Amniotic epithelial cell (primary cell): ENCODE results near the gene RMI1.
A peak's percentile ranks its signal among the peaks of the same experiment; 100 is the strongest.

Experiments used
- DNase-seq: peaks from one replicate; pipeline ENCODE4 v3.0.0-alpha.2; 2010; ENCODE audit warnings: low read depth

Gene RMI1

GRCh38 chr9:83969602-83970001 lies 11.0 kb upstream of the RMI1 start:
- no peak for DNase-seq

- DNase-seq, result no peak
Observed at GRCh38 chr9:83971485-83971884, 9.1 kb upstream of the RMI1 start.

DNA sequence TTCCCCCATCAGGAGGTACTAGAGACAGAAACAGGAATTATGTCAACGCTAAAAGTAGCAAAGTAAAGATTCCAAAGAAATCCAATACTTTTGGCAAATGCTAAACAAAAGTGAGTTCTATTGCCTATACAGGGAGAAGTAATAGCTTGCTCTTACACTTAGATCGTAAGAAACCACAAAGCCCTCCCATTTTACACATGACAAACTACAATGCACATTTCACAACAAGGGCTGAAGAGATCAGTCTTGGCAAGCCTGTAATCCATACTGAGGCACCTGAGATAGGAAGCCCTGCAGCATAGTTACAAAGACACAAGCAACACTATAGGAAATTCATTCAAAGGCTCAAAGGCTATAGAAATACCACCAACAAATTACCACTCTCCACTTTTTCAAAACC lies 8.3 kb upstream of the RMI1 start:
- peak; percentile 61 for DNase-seq

- DNase-seq, result no peak
Observed at GRCh38 chr9:83975300-83975699, 5.3 kb upstream of the RMI1 start.

DNA sequence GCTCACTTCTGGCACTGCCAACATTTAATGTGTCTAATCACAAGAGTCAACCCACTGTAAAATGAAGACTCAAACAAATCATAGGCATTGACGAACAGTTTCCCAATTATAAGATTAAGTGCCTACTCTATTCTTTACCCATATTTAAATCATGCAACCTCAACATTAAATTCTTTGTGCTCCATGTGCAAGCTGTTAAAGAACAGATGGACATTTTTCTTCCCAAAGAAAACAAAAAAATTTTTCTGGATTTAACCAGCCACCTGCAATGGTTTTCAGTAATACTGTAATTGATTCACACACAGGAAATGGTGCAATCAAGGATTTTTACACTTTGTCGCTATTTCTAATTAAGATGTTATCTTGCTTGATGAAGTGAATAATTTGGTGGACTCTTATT lies 4.2 kb upstream of the RMI1 start:
- DNase-seq, result no peak

- DNase-seq, result no peak
Observed at GRCh38 chr9:83977196-83977595, 3.4 kb upstream of the RMI1 start.

DNA sequence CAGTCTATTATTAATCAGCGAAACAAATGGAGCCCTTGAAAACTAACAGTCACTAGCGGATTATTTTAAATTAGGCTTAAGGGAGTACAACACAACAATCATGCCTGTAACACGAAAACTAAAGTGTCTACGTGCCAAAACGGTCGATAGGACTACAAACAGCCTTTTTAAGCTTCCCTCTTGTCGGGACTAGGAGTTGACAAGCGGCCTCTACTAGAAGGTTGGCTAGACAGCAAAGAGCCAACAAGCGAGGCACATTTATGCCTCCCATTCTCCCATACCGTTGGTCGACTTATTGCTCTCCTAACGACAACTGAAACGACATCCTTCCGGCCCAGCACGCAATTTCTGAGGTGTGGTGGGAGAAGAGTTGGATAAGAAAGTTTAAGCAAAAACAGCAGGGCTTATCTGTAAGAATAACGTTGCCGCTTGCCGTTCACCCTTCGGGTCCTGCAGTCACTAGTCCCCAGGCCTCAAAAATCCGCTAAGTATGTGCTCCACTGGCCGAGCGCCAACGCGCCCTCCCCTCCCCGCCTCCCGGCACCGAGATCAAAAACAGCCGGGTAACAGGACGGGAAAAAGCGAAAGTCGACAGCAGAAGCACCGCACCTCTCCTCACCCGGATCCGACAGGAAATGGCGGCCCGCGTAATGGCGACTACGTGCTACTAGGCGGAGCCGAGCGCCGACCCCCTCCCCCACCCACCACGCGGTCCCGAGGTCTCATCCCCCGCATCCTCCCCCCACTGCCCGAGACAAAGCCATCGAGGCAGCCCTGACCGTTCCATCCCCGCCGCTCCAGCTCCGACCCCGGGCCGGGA lies 1.4 kb upstream of the RMI1 start:
- peak; percentile 77 for DNase-seq

DNA sequence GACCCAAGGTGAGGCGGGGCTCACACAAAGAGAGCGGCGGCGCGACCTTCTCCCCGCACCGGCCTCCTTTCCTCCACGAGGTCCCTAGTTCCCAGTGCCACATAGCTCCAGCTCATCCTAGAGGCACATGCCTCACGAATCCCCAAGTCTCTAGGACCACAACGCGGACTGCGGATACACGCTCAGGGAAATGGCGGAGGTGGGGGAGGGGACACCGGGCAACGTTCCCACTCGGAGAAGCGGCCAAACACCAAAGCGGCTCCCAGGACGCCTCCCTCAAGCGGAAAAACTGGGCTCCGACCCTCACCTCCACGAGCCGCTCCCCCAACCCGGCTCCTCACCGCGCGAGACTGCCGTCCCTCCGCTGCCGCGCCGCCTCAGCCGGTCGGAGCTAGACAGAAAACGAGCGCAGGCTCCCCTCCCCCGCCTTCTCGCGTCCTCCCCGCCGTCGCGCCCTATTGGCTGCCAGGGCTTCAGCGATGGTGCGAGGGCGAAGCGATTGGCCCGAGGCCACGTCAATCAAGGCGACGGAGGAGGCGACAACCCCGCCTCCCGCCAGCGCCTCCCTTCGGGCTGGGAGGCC lies 702 bp upstream of the RMI1 start, which contains the start of gene HNRNPK:
Gene HNRNPK (minus strand): TSS at position 404 of the 583 bp plus-strand sequence. CDS start 1,963 bp downstream, outside the sequence.
- DNase-seq, result peak; percentile 96

DNA sequence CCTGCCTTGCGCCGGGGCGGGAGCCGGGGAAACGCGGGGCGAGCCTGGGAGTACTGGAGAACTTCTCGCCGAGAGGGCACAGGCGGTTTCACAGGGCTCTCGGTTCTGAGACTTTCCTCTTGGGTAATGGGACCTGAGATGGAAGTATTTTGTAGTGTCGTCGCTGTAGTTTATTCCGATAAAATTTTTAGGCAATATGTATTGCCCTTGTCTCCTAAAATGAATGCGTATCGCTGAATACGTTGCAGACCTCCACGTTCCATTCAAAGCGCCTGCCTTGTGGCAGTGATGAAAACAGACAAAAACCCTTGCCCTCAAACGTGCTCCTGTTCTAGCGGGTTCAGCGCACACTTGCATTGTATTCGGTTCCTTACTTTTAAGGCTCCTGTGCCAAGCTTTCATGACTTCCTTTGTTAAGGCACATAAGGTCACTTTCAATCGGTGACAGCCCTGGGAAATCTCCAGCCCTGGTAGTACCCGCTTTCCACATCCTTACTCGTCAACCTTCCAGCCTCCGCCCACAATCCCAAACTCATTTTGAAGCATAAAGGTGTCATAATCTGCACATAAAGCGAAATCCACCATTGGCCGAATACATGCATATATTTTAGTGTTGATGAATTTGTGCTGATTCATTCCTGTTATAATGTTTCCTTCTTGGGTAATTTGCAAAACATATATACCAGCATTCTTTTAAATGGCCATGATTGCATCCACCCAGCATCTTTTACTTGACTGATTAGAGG lies 694 bp downstream of the RMI1 start:
- DNase-seq, result peak; percentile 40

DNA sequence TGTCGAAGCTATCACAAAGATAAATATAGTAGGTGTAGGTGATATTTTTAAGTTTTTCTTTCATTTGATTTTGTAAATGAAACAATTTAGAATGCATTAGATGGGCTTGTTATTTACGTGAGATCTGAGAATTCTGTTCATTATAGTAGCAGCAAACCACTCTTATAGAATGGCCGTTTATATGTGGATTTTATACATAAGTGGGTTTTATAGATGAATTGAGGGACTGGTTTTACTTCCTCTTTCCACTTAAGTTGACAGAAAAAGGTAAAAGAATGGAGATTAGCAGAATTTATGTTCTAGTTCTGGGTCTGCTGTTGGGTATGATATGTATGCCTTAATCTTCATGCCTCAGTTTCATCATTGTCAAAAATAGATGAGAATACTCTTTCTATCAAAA lies 5.6 kb downstream of the RMI1 start:
- DNase-seq, result no peak

DNA sequence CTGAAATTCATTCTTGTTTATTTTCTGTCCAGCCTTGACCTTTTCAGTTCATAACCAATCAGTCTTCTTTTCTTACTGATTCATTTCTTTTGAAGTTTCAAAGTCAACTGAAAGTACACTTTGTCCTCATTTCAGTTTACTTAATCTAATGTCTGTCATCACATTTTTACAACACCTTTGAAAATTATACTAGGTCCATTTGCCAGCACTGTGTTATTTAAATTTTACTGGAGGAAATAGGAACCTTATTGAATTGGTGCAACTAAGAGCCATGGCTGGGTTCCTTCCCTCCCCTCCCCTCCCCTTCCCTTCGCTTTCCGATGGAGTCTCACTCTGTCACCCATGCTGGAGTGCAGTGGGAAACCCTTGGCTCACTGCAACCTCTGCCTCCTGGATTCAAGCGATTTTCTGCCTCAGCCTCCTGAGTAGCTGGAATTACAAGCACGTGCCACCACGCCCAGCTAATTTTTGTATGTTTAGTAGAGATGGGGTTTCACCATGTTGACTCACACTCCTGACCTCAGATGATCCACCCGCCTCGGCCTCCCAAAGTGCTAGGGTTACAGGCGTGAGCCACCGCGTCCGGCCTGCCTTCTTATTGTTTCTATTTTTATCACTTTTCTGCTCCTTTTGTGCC lies 6.3 kb downstream of the RMI1 start:
- DNase-seq, result peak; percentile 30

DNA sequence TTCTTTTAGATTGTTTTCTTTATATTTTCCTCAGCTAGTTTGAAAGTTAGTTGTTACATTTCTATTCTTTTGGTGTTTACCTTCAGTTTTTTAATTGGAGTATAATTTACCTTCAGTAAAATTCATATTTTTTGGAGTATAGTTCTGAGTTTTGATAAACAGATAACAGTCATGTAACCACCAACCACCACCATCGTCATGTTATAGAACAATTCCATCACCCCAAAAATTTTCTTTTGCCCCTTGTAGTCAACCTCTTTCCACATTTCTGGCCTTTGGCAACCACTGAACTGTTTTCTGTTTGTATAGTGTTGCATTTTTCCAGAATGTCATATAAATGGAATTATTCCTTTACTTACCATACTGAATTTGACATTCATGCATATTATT lies 6.8 kb downstream of the RMI1 start:
- DNase-seq, result no peak

GRCh38 chr9:83988411-83988810 lies 7.8 kb downstream of the RMI1 start:
- DNase-seq, result no peak

DNA sequence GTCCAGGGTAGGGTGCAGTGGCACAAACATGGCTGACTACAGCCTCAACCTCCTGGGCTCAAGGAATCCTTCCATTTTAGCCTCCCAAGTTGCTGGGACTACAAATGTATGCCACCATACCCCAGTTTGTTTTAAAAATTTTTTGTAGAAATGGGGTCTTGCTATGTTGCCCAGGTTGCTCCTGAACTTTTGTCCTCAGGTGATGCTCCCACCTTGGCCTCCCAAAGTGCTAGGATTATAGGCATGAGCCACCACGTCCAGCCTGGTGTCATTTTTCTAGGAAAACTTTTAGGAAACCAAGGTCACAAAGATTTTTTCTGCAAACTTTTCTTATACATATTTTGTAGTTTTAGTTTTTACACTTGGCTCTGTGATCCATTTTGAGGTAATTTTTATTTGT lies 10.8 kb downstream of the RMI1 start:
- DNase-seq, result no peak

DNA sequence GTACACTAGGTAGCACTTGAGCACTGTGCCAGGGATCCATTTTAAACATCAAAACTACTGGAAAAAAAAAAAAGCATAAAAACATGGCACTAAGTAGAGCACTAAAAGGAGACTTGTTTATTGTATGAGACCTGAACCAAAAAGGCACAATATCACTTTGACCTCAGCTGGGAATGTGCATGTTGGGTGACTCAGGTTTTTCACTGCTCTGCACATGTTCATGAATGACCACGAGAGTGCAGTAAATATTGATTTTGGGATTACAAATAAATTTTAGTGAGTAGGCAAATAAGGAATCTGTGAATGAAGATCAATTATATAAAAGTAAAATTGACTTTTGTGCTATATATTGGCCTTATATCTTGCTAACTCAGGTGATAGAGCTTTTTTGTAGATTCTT lies 11.8 kb downstream of the RMI1 start:
- peak; percentile 33 for DNase-seq

DNA sequence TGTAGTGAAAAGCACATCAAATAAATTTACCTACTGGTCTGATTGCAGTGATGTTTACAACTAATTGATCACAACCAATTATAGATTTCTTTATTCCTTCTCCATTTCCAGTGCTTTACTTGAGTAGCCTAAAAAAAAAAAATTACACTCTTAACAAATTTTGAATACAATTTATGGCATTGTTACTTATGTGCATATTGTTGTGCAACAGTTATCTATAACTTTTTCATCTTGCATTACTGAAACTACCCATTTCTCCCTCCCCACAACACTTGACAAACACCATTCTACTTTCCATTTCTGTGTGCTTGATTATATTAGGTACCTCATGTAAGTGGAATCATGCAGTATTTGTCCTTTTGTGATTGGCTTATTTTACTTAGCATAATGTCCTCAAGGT lies 12.3 kb downstream of the RMI1 start:
- no peak for DNase-seq

GRCh38 chr9:83996126-83996525 lies 15.5 kb downstream of the RMI1 start:
- DNase-seq, result no peak

GRCh38 chr9:83999141-83999918 lies 18.7 kb downstream of the RMI1 start:
- DNase-seq, result no peak

- DNase-seq, result peak; percentile 56
Observed at GRCh38 chr9:84000186-84000585, 19.6 kb downstream of the RMI1 start.

DNA sequence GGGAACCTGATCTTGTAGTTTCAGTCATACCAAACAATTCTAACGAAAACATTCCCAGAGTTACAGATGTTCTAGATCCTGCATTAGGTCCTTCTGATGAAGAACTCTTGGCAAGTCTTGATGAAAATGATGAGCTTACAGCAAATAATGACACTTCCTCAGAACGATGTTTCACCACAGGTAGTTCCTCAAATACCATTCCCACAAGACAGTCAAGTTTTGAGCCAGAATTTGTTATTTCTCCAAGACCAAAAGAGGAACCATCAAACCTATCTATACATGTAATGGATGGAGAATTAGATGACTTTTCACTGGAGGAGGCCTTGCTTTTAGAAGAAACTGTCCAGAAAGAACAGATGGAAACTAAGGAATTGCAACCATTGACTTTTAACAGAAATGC lies 21.0 kb downstream of the RMI1 start:
- DNase-seq, result no peak

- peak; percentile 36 for DNase-seq
Observed at GRCh38 chr9:84002344-84002743, 21.7 kb downstream of the RMI1 start.

DNA sequence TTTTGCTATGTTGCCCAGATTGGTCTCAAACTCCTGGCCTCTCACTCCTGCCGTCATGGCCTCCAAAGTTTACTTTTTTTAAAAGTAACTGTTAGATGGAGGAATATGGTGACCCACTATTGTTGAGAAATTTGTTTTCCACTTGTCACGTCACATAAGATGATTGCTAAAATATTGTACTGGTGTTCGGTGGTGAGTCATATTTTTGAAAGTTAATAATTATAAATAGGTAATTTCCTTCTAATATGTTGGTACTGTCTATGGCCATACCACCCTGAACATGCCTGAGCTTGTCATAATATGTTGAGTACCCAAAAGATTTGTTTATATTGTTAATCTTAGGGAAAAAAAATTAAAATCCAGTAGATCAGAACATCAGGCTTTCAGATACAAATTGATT lies 22.6 kb downstream of the RMI1 start:
- no peak for DNase-seq
